Keratinocyte (primary cell): ENCODE measurements around the gene FBXO7. TPM values are rescaled to one million over a fixed set of nuclear protein-coding genes. Genes with fewer than 3 reads are reported as not detected.

Experiments used
- DNase-seq: peaks from one replicate; pipeline ENCODE4 v3.0.0-alpha.2; 2011; ENCODE audit warnings: low read depth, missing footprints, low spot score
- FAIRE-seq: peaks from 2 replicates; lab custom pipeline; 2011; peaks lifted over from hg19 to GRCh38; lab: Jason Lieb, UNC
- H2AFZ ChIP-seq: 2 replicates; pipeline ENCODE4 v1.6.0; 2012; ENCODE audit warnings: low read length, control low read depth, inconsistent platforms; ENCODE audit not compliant: control insufficient read depth
- H3K27ac ChIP-seq: 2 replicates; pipeline ENCODE4 v1.5.1; 2011; ENCODE audit warnings: low read length; ENCODE audit not compliant: control insufficient read depth, insufficient read depth
- H3K27me3 ChIP-seq: 3 replicates; pipeline ENCODE4 v1.6.0; 2011; ENCODE audit warnings: low read length; ENCODE audit not compliant: control insufficient read depth, insufficient read depth; ENCODE audit errors: extremely low read depth
- H3K36me3 ChIP-seq, 2 experiments: 2 replicates in 1 of 2; 3 replicates in 1 of 2; pipeline ENCODE4 v1.5.1; 2011; ENCODE audit warnings: low read length in 2 of 2, mild to moderate bottlenecking in 1 of 2; ENCODE audit not compliant: control insufficient read depth in 2 of 2, insufficient read depth in 2 of 2; ENCODE audit errors: extremely low read depth in 1 of 2
- H3K4me1 ChIP-seq: 3 replicates; pipeline ENCODE4 v1.5.1; 2011; ENCODE audit warnings: low read length; ENCODE audit not compliant: control insufficient read depth, insufficient read depth; ENCODE audit errors: extremely low read depth
- H3K4me2 ChIP-seq: 3 replicates; pipeline ENCODE4 v1.6.0; 2011; ENCODE audit warnings: low read depth, low read length; ENCODE audit not compliant: control insufficient read depth, insufficient read depth; ENCODE audit errors: extremely low read depth
- H3K4me3 ChIP-seq, 3 experiments: fragments of 200-600 bp in 1 of 3; sonication (generic) in 1 of 3; 2 replicates in 2 of 3; 3 replicates in 1 of 3; pipeline ENCODE4 v1.5.1; 2011 to 2016; ENCODE audit warnings: low read length in 3 of 3, mild to moderate bottlenecking in 3 of 3, control low read depth in 2 of 3, inconsistent platforms in 1 of 3, low read depth in 1 of 3, mixed read lengths in 1 of 3, mixed run types in 1 of 3, moderate library complexity in 1 of 3; ENCODE audit not compliant: control insufficient read depth in 2 of 3, insufficient read depth in 2 of 3; ENCODE audit errors: extremely low read depth in 1 of 3
- H3K79me2 ChIP-seq: 2 replicates; pipeline ENCODE4 v1.6.0; 2012; ENCODE audit warnings: low read length; ENCODE audit not compliant: control insufficient read depth, insufficient read depth
- H3K9ac ChIP-seq: 3 replicates; pipeline ENCODE4 v1.6.0; 2011; ENCODE audit warnings: low read length; ENCODE audit not compliant: control insufficient read depth, insufficient read depth; ENCODE audit errors: extremely low read depth
- H3K9me1 ChIP-seq: 3 replicates; pipeline ENCODE4 v1.6.0; 2011; ENCODE audit warnings: low read length; ENCODE audit not compliant: control insufficient read depth, insufficient read depth; ENCODE audit errors: extremely low read depth
- H3K9me3 ChIP-seq: 2 replicates; pipeline ENCODE4 v1.5.1; 2012; ENCODE audit warnings: low read depth, low read length; ENCODE audit not compliant: control insufficient read depth
- H4K20me1 ChIP-seq: 3 replicates; pipeline ENCODE4 v1.6.0; 2011; ENCODE audit warnings: low read length; ENCODE audit not compliant: control insufficient read depth, insufficient read depth; ENCODE audit errors: extremely low read depth
- EZH2 ChIP-seq: IDR thresholded peaks from one replicate; pipeline ENCODE4 v1.6.1; 2012; ENCODE audit warnings: inconsistent platforms, mild to moderate bottlenecking, low read length, moderate library complexity
- dilution Hi-C: fragments of 300-500 bp; cut with MboI; formaldehyde crosslinking; loops from one replicate; pipeline ENCODE4 v1.7.0; 2020; ENCODE audit warnings: low sequenced_read_pairs; ENCODE audit not compliant: extremely low pct_ligation_motif_present
- polyA plus RNA-seq, 5 experiments: library from polyadenylated mRNA; depleted of rRNA in 3 of 5; stranded (reverse) in 3 of 5; stranded (forward) in 1 of 5; unstranded in 1 of 5; fragments of >200 nt; gene quantifications; 1 replicate in 1 of 5; 2 replicates in 3 of 5; 3 replicates in 1 of 5; pipeline versions ENCODE4 v1.2.1 to v1.2.3, GENCODE V29; 2011 to 2012; ENCODE audit warnings: missing spikeins in 2 of 5, low read depth in 1 of 5, low replicate concordance in 1 of 5
- TF ChIP-seq, protein P1 (sequence below), 3 experiments: IDR thresholded peaks in 1 of 3; conservative IDR thresholded peaks in 1 of 3; optimal IDR thresholded peaks in 1 of 3; 2 replicates in 2 of 3; 3 replicates in 1 of 3; pipeline versions ENCODE3 to v1.5.1; 2011; ENCODE audit warnings: low read length in 3 of 3, mild to moderate bottlenecking in 3 of 3, moderate library complexity in 2 of 3, control low read depth in 1 of 3, inconsistent platforms in 1 of 3; ENCODE audit not compliant: insufficient read depth in 2 of 3; ENCODE audit errors: extremely low read depth in 1 of 3

Gene FBXO7
- polyA plus RNA-seq, 1 donor (not counting 4 experiments of a cell fraction or from before 2014, with no cell fraction given) = 106 TPM

DNA sequence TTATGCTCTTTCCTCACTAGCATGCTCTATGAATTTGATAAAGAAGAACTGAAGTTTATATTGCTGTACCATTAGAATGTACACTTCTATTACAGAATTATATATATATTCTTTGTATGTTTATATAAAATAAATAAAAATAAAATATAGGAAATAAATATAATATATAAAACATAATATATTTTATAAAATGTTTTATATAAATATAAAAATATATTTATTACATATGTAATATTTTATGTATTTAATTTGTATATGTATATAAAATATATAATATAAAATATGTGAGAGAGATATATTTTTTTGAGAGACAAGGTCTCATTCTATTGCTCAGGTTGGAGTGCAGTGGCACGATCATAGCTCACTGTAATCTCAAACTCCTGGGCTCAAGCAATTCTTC lies 44.3 kb upstream of the FBXO7 start:
- no peak for FAIRE-seq
- Histone ChIP-seq H3K79me2 (no peaks in the 10 kb centered on the region), H3K27ac (no peak overlapping the region), H3K9ac (no peak overlapping the region), H3K27me3 (no peaks in the 10 kb centered on the region), H3K9me1 (no peaks in the 10 kb centered on the region), H3K9me3 (no peaks in the 10 kb centered on the region), H3K4me1 (no peaks in the 10 kb centered on the region), H2AFZ (no peak overlapping the region), H4K20me1 (no peaks in the 10 kb centered on the region), H3K4me3 (no peak overlapping the region), H3K4me2 (no peak overlapping the region), H3K36me3 (no peaks in the 10 kb centered on the region)
- TF ChIP-seq EZH2 = no peak
- TF ChIP-seq, protein P1, sequence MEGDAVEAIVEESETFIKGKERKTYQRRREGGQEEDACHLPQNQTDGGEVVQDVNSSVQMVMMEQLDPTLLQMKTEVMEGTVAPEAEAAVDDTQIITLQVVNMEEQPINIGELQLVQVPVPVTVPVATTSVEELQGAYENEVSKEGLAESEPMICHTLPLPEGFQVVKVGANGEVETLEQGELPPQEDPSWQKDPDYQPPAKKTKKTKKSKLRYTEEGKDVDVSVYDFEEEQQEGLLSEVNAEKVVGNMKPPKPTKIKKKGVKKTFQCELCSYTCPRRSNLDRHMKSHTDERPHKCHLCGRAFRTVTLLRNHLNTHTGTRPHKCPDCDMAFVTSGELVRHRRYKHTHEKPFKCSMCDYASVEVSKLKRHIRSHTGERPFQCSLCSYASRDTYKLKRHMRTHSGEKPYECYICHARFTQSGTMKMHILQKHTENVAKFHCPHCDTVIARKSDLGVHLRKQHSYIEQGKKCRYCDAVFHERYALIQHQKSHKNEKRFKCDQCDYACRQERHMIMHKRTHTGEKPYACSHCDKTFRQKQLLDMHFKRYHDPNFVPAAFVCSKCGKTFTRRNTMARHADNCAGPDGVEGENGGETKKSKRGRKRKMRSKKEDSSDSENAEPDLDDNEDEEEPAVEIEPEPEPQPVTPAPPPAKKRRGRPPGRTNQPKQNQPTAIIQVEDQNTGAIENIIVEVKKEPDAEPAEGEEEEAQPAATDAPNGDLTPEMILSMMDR (optimal IDR thresholded peaks at IDR 0.05 in 1 of 3, IDR thresholded peaks at IDR 0.05 in 1 of 3, conservative IDR thresholded peaks at IDR 0.05 in 1 of 3; ENCODE audit: extremely low read depth in 1 of 3, insufficient read depth in 2 of 3, low read length in 3 of 3) = no peak
- no peak for DNase-seq
- dilution Hi-C loops = no loop called here

DNA sequence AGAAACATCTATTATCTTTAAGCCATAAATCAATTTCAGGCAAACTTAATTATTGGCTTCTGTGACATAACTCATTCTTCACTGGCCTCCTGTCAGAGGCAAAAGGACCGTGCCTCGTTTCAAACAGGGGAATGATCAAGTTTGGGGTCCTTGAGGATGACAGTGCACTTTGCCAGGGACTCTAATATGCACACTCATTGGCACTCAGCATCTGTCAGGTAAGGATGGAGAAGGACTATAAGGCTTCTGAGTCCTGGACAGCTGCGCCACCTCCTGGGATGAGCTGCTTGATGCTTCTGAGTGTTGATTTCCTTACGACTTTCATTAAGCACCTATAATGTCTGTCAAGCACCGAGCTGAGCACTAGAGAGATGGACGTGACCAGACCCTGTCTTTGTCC lies 30.5 kb upstream of the FBXO7 start:
- Histone ChIP-seq H3K9me3 (no peaks in the 10 kb centered on the region), H3K79me2 (no peaks in the 10 kb centered on the region), H2AFZ (no peak overlapping the region), H4K20me1 (no peaks in the 10 kb centered on the region), H3K4me2 (no peak overlapping the region), H3K27ac (no peak overlapping the region), H3K4me1 (no peaks in the 10 kb centered on the region), H3K9ac (no peak overlapping the region), H3K36me3 (no peaks in the 10 kb centered on the region), H3K27me3 (no peaks in the 10 kb centered on the region), H3K4me3 (no peak overlapping the region), H3K9me1 (no peaks in the 10 kb centered on the region)
- dilution Hi-C loops = no loop called here
- no peak for TF ChIP-seq EZH2
- TF ChIP-seq, protein P1 (optimal IDR thresholded peaks at IDR 0.05 in 1 of 3, IDR thresholded peaks at IDR 0.05 in 1 of 3, conservative IDR thresholded peaks at IDR 0.05 in 1 of 3; ENCODE audit: extremely low read depth in 1 of 3, insufficient read depth in 2 of 3, low read length in 3 of 3) = peak; percentile 60 to 85 (median 74)
- no peak for DNase-seq
- peak; percentile 83 for FAIRE-seq
